Mesenteric fat pad (tissue), 1 donor: ENCODE results near the gene EPS8. TPM values are rescaled to one million over a fixed set of nuclear protein-coding genes. Genes with fewer than 3 reads are reported as not detected.

Source experiments
- DNase-seq: peaks from one replicate; pipeline ENCODE4 v3.0.0-alpha.2; 2020; ENCODE audit warnings: low spot score
- total RNA-seq: library from RNA; stranded (reverse); fragmentation: NEBNext Ultra II Directional; extraction: Animal tissue kit (Norgen Biotek cat#: 25700); gene quantifications from one replicate; pipeline ENCODE4 v1.2.1, GENCODE V29; 2021
- donor health status: DM: yes; HTN: yes; CAD: no.

The EPS8 gene
- total RNA-seq, 1 donor from 2014 or later = 299 TPM

GRCh38 chr12:15574353-15574752 lies 214.8 kb downstream of the EPS8 start:
- DNase-seq = no peak

Other genes starting within 250 kb of the EPS8 start
- 109 TPM for gene STRAP, start 93.0 kb upstream of the EPS8 start, total RNA-seq
- 34.2 TPM for gene DERA, start 121.9 kb upstream of the EPS8 start, total RNA-seq